A673 (cell line): Measurements from ENCODE around the gene ABCG5. TPM values are rescaled to one million over a fixed set of nuclear protein-coding genes. Genes with fewer than 3 reads are reported as not detected.

Experiments
- BruUV-seq: library from RNA; stranded (reverse); fragments of 400-500 nt; replicated peaks from 2 replicates; lab custom pipeline; 2021; lab: Mats Ljungman, UMichigan
- CTCF ChIA-PET: fragments of 300-600 bp; sonication (Branson Sonifier 250); formaldehyde crosslinking; loops from one replicate; lab custom pipeline; 2022; ENCODE audit warnings: antibody characterized with exemption; lab: Charles Lee
- POLR2A ChIA-PET: fragments of 300-600 bp; sonication (Branson Sonifier 250); formaldehyde crosslinking; loops from one replicate; lab custom pipeline; 2022; ENCODE audit warnings: antibody characterized with exemption; ENCODE audit not compliant: low non-redundant PET; lab: Charles Lee
- DNase-seq: peaks from one replicate; pipeline ENCODE4 v3.0.0-alpha.2; 2015; ENCODE audit warnings: low spot score
- H3K27ac ChIP-seq: fragments of 200-600 bp; sonication (generic); 2 replicates; pipeline ENCODE4 v1.5.1; 2016; ENCODE audit warnings: mixed run types, low read depth, mild to moderate bottlenecking, mixed read lengths, antibody characterized with exemption, low read length; ENCODE audit not compliant: poor library complexity, severe bottlenecking
- H3K27me3 ChIP-seq: fragments of 200-600 bp; sonication (generic); replicated peaks from 2 replicates; pipeline ENCODE4 v1.6.1; 2017; ENCODE audit warnings: mixed run types, low read depth, mild to moderate bottlenecking, mixed read lengths, antibody characterized with exemption, low read length; ENCODE audit not compliant: insufficient read depth, poor library complexity
- H3K36me3 ChIP-seq: fragments of 200-600 bp; sonication (generic); 2 replicates; pipeline ENCODE4 v1.6.1; 2016; ENCODE audit warnings: mixed run types, mild to moderate bottlenecking, mixed read lengths, antibody characterized with exemption, low read length; ENCODE audit not compliant: insufficient read depth, poor library complexity, severe bottlenecking
- H3K4me1 ChIP-seq: fragments of 200-600 bp; sonication (generic); 2 replicates; pipeline ENCODE4 v1.6.1; 2017; ENCODE audit warnings: mixed run types, mild to moderate bottlenecking, mixed read lengths, antibody characterized with exemption, low read length; ENCODE audit not compliant: insufficient read depth, poor library complexity, severe bottlenecking
- H3K4me3 ChIP-seq: fragments of 200-600 bp; sonication (generic); 2 replicates; pipeline ENCODE4 v1.5.1; 2016; ENCODE audit warnings: low read depth, mixed run types, mild to moderate bottlenecking, mixed read lengths, low read length; ENCODE audit not compliant: poor library complexity, severe bottlenecking
- H3K9me3 ChIP-seq: fragments of 200-600 bp; sonication (generic); 2 replicates; pipeline ENCODE4 v1.6.1; 2016; ENCODE audit warnings: mixed run types, low read depth, mild to moderate bottlenecking, mixed read lengths, antibody characterized with exemption, low read length; ENCODE audit not compliant: poor library complexity, severe bottlenecking
- EZH2 ChIP-seq: fragments of 200-600 bp; sonication (generic); IDR thresholded peaks from 2 replicates; pipeline ENCODE4 v1.6.1; 2017; ENCODE audit warnings: borderline replicate concordance, low read depth, mild to moderate bottlenecking, mixed read lengths, antibody characterized with exemption, low read length; ENCODE audit not compliant: poor library complexity, severe bottlenecking
- intact Hi-C: fragments of 100-400 bp; cut with micrococcal nuclease; formaldehyde crosslinking; loops from one replicate; pipeline ENCODE4 v1.10.0; 2022; ENCODE audit not compliant: unreplicated experiment
- total RNA-seq: library from RNA; stranded (reverse); gene quantifications from 2 replicates; pipeline ENCODE4 v1.2.3, GENCODE V29; 2021
- TF ChIP-seq, protein P1 (sequence below): fragments of 300-800, 200-600 bp; sonication (generic); conservative IDR thresholded peaks from 2 replicates; pipeline ENCODE4 v1.5.1; 2017; ENCODE audit warnings: low read depth, mild to moderate bottlenecking, antibody characterized with exemption, low read length, moderate library complexity, mixed read lengths

The ABCG5 gene
- total RNA-seq, 1 experiment from 2014 or later: not detected

DNA sequence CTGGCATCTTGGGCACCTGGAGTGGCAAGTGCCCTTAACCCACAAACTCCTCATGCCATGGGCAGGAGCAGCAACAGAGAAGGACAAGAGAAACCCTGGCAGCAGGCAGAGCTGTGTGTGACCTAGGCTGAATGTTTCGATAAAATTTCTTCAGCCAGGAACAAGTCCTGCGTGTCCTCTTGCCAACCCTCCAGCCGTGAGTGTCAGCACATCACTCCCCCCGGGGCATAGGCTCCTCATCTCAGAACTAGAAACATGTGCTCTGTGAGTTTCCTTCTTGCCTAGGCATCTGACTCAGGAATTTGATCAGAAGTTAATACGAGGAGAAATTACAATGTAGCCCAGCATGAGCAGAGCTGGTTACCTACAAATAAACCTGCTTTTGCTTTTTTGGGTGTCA, 2.3 kb upstream of the ABCG5 start:
- TF ChIP-seq, protein P1, sequence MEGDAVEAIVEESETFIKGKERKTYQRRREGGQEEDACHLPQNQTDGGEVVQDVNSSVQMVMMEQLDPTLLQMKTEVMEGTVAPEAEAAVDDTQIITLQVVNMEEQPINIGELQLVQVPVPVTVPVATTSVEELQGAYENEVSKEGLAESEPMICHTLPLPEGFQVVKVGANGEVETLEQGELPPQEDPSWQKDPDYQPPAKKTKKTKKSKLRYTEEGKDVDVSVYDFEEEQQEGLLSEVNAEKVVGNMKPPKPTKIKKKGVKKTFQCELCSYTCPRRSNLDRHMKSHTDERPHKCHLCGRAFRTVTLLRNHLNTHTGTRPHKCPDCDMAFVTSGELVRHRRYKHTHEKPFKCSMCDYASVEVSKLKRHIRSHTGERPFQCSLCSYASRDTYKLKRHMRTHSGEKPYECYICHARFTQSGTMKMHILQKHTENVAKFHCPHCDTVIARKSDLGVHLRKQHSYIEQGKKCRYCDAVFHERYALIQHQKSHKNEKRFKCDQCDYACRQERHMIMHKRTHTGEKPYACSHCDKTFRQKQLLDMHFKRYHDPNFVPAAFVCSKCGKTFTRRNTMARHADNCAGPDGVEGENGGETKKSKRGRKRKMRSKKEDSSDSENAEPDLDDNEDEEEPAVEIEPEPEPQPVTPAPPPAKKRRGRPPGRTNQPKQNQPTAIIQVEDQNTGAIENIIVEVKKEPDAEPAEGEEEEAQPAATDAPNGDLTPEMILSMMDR: no peak
- TF ChIP-seq EZH2: no peak
- H3K9me3 ChIP-seq: no peaks in the 10 kb centered on the region
- no TSS peak for BruUV-seq
- H3K4me3 ChIP-seq: no peak overlapping the region
- no peak overlapping the region for H3K27ac ChIP-seq
- intact Hi-C loops: no loop called here
- CTCF ChIA-PET: no interaction called here
- no peaks in the 10 kb centered on the region for H3K36me3 ChIP-seq
- DNase-seq: no peak
- POLR2A ChIA-PET: no interaction called here
- no peaks in the 10 kb centered on the region for H3K4me1 ChIP-seq
- H3K27me3 ChIP-seq: peaks cover under 1% of the 10 kb centered on the region

DNA sequence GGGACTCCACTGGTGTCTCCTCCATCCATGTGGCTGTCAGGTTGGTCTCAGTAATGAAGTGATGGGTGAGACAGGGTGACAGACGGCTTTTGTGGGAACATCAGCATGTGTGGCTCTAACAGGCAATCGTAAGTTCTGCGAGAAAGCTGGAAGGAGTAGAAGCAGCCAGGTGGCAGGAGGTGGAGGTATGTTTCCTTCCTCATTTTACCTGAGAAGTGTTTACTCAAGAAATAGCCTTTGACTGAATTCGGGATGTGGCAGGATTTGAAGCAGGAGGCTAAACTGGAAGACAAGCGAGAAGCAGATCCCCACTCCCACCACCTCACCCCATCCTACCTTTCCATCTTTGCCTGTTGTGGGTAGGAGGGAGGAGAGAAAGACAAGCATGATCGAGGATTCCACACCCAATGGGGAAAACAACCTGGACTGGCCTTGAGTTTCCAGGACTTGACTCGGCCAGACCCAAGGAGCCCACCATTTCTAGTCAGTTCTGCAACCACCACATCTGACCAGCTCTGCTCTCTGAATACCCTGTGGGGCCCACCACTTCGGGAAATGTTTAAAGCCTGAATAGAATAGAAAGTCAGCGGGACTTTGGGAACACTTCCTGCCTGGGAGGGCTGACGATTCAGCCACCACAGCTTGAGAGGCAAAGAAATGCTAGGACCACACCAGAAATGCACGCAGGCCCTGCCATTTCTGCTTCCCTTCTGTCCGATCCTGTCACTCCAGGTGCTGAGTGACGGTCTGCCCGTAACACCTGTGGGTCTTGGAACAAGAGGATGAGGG, 1.3 kb upstream of the ABCG5 start:
- intact Hi-C loops: no loop called here
- Histone ChIP-seq H3K4me1 (no peaks in the 10 kb centered on the region), H3K9me3 (no peaks in the 10 kb centered on the region), H3K36me3 (no peaks in the 10 kb centered on the region), H3K27ac (no peak overlapping the region), H3K27me3 (no peaks in the 10 kb centered on the region), H3K4me3 (no peak overlapping the region)
- ChIA-PET POLR2A (no interaction called here), CTCF (no interaction called here)
- no TSS peak for BruUV-seq
- no peak for TF ChIP-seq EZH2
- DNase-seq: no peak

GRCh38 chr2:43837831-43838559, 644 bp downstream of the ABCG5 start:
- POLR2A ChIA-PET: no interaction called here
- no peaks in the 10 kb centered on the region for H3K4me1 ChIP-seq
- H3K36me3 ChIP-seq: no peaks in the 10 kb centered on the region
- intact Hi-C loops: no loop called here
- no TSS peak for BruUV-seq
- no peaks in the 10 kb centered on the region for H3K9me3 ChIP-seq
- CTCF ChIA-PET: no interaction called here
- H3K27me3 ChIP-seq: no peaks in the 10 kb centered on the region
- H3K4me3 ChIP-seq: no peak overlapping the region
- no peak for DNase-seq
- H3K27ac ChIP-seq: no peak overlapping the region
- TF ChIP-seq EZH2: no peak
- TF ChIP-seq, protein P1: no peak
